GM19351 (cell line): ENCODE measurements around the gene ZNF330.

Experiments
- ATAC-seq: cut with Tn5 transposase; IDR thresholded peaks from one replicate; pipeline ENCODE4 v1.9.1; 2021; ENCODE audit warnings: mild to moderate bottlenecking, moderate library complexity; ENCODE audit not compliant: unreplicated experiment

The ZNF330 gene

GRCh38 chr4:141229408-141230101 lies 8.9 kb downstream of the ZNF330 start:
- peak; percentile 78 for ATAC-seq

DNA sequence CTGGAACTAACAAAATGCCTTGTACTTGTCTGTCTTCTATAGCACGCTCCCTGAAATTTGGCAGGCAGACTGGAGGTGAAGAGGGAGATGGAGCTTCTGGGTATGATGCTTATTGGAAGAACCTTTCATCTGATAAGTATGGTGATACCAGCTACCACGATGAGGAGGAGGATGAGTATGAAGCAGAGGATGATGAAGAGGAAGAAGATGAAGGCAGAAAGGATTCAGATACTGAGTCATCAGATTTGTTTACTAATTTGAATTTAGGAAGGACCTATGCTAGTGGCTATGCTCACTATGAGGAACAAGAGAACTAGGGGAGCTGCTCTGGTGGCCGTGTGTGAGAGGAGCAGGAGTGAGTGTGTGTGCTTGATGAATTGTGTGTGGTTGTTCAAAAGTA lies 13.0 kb downstream of the ZNF330 start:
- ATAC-seq = no peak

DNA sequence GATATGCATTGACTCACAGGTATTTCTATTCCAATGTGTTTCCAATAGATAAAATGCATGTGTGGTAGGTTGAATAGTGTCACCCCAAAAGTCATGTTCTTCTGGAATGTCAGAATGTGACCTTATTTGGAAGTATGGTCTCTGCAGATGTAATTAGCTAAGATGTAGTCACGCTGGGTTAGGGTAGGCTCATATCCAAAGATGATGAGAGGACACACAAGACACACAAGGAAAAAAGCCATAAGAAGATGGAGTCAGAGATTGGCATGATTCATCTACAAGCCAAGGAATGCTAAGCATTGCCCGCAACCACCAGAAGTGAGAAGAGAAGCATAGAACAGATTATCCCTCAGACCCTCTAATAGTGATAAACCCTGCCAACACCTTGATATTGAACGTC lies 17.5 kb downstream of the ZNF330 start:
- ATAC-seq = no peak

- no peak for ATAC-seq
Observed at GRCh38 chr4:141240259-141240658, 19.6 kb downstream of the ZNF330 start.

- no peak for ATAC-seq
Observed at GRCh38 chr4:141240671-141241070, 20.0 kb downstream of the ZNF330 start.

GRCh38 chr4:141241986-141242385 lies 21.3 kb downstream of the ZNF330 start:
- no peak for ATAC-seq

- ATAC-seq = no peak
Observed at GRCh38 chr4:141244419-141244818, 23.7 kb downstream of the ZNF330 start.

GRCh38 chr4:141246243-141246642 lies 25.5 kb downstream of the ZNF330 start:
- no peak for ATAC-seq

DNA sequence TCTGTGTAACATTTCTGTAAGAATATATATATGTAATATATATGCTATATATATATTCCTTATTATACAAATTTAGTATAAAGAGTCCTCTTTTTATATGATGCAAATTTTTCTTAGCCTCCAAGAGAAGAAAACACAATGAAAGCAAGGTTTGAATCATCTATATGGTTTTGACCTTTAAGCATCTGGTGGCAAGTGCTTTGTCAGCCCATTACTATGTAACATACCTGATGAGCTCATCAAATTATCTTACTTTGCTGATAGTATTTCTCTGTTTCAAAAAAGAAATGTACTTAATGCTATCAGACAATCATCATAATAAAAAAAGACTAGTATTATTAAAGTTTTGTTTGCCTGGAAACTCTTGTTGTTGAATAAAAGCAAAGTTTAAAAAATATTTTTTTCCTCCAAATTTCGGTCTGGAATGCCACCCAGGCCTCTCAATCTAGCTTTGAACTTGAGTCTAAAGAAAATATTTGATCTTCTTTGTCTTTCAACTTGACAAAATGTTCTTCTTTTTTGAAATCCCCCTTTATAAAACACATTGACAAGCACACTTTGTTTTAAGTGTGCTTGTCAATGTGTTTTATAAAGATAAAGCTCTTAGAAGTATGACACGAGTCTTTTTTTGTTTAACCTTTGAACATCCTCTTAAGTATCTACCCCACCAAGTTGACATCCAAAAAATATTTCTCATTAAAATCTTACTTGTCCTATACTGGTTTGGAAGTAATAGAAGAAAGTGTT lies 26.2 kb downstream of the ZNF330 start:
- peak; percentile 53 for ATAC-seq

DNA sequence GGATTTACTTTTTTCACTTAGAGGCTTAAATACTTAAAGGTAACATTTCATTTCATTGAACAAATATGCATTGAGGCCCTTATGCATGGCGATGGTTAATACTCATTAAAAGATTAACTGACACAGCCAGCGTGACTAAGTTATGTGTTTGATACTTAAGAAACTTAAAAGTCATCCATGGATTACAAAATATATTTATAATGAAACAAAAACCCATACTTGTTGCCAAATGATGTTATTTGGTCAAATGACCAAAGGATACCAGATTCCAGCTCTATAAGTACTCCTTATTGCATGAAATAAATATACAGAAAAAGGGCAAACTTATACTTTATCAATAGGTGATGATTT lies 26.7 kb downstream of the ZNF330 start:
- ATAC-seq = no peak

- no peak for ATAC-seq
Observed at GRCh38 chr4:141248029-141248428, 27.3 kb downstream of the ZNF330 start.

DNA sequence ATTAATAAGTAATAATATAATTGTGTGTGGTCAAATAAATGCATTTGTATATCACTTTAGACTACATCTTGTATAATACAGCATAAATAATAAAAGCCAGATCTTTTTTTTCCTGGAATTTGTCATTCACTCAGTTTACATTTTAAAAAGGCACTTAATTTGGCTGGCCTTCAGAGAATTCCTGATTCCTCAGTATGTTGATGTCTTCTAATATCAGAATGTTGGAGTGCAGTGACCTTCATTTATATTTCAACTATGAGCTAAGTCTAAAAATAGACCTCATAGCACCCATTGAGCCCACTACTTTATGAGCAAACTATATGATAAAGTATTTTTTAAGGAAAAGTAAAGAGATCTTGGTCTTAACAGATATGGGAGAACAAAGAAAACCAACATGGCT lies 27.8 kb downstream of the ZNF330 start:
- no peak for ATAC-seq

GRCh38 chr4:141254326-141254725 lies 33.6 kb downstream of the ZNF330 start:
- ATAC-seq = peak; percentile 57

DNA sequence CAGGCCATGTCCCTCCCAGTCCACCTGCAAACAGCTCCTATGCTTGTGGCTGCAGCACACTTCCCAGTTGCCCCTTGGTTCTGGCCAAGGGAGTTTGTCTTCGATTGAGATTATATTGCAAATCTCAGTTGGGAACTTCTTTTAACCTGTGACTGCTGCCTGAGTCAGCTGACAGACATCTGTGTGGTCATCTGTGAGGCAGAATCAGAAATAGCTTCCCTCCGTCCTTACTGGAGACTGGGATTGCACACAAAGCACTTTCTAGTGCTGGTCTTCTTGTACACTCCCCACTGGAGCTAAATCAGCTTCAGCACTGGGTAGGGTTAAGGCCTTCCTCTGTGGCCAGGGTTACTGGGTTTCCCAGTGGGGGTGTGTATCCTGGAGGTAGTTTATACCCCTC lies 34.3 kb downstream of the ZNF330 start:
- ATAC-seq = no peak

DNA sequence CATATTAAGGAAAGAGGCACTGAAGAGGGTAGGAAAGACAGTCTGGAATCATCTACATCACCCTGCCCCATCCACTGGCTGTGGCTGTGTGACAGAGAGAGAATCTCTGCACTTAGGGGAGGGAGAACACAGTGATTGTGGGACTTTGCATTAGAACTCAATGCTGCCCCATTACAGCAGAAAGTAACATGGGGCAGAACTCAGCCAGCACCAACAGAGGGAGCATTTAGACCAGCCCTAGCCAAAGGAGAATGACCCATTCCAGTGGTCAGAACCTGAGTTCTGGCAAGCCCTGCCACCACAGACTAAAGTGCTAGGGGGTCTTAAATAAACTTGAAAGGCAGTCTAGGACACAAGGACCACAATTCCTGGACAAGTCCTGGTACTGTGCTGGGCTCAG lies 37.9 kb downstream of the ZNF330 start:
- ATAC-seq = no peak

GRCh38 chr4:141275834-141276233 lies 55.1 kb downstream of the ZNF330 start:
- ATAC-seq = no peak

DNA sequence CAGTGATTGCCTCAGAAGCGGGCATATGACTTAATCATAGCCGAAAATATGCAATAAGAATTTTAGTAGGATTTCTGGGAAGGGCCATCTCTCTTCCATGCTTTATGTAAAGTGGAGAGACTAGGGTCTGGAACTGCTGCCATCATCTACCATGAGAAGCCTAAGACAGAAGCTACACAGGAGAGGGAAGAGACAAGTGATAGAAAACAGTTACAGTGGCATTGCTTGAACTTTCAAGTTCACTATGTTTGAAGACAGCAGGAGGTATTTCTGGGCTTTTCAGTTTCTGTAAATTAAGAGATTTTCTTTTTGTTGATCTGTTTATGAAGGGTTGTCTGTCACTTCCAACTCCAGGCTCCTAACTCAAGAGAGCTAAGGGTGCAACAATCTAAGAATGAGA lies 62.5 kb downstream of the ZNF330 start:
- ATAC-seq = no peak

GRCh38 chr4:141283563-141283962 lies 62.9 kb downstream of the ZNF330 start:
- ATAC-seq = no peak
